CD4-positive, alpha-beta T cell treated with Interleukin-6 for 4 hours (primary cell): Measurements from ENCODE around the gene SP140.
"Not testable (repeated sequence)": the region's sequence is repeated elsewhere in the genome, so short reads cannot be mapped to it uniquely, and the experiment has no call there.

ENCODE experiments used
- DNase-seq: peaks from one replicate; pipeline ENCODE4 v3.0.0-alpha.2; 2020; ENCODE audit warnings: mixed read lengths

The SP140 gene

DNA sequence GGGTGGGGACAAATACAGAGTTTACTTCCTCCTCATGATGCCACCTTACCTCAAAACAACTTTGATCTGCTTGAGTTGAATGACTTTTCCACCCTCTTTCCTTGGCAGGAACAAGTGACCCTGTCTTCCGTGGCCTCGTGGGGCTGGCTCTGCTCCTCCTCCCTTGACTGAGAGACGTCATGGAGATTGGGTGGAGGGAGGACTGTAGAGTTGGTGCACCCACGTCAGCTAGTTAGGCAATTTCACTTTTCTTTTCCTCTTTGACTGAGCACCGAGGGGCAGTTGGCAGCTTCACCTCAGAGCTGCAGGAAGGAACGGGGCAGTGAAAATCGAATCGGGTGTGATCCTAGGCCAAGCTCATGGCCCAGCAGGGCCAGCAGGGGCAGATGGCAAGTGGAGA lies at the start of gene SP140:
TSS of gene SP140 (plus strand) at position 251 of the 400 bp plus-strand sequence. CDS start at position 360, 109 bp downstream.
- DNase-seq: peak; percentile 78

GRCh38 chr2:230176996-230177395 lies 48.5 kb upstream of the SP140 start:
- no peak for DNase-seq

DNA sequence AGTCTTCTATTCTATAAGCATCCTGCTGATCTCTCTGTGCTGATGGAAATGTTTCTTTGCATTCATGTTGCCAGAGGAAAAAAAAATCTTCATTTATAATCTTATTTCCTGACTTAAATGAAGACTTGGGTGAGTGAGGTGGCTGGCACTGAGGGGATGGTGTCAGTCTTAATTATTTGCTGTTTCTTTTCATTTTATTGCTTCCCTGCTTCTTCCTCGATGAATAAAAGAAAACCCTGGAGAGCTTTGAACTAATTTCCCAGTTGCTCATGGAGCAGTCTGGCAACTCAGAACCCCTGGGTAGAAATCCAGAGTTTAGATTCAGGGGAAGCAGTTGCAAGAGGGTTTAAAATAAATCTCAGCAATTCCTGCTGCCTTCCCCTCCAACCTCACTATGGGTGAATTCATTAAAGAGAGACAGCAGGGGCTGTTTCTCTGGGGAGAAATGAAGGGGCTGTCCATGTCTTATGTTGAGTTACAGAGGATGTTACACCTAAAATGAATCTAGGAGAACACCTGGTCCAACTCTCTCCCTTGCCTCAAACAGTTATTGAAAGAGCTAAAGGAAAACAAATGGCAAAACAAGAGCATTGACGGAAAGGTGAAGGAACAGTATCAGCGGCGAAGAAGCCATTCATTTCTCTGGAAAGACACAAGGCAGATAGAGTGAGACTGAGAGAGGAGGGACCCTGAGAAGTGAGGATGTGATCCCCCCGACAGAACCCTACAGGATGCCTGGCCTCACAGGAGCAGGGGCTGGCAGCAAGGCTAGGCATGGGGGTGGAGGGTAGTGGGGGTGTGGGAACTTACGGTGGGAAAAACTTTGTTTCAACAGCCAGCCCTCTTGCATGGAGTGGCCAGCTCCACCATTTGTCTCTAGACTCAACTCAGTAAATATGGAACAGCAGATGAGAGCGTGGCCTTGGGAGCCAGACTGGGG lies 46.7 kb upstream of the SP140 start:
- DNase-seq: no peak

DNA sequence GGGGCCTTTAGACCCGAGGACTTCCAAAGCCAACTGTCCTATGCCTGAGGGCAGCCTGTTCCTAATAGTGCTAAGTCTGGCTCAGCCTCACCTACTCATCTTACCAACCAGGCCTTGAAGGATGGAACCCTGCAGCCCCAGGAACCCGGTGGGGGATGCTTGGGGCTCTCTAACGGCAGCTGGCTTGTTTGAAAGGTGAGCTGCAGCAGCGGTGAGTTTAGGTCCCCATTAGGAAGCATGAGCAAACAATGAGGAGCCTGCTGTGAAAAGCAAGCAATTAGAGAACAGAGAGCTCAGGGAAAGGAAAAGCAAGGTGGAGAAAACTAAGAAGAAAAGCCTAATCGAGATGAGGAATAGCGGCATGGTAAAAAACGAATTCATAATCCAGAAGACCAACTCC lies 45.6 kb upstream of the SP140 start:
- DNase-seq: no peak

- no peak for DNase-seq
These were observed 44.3 kb upstream of the SP140 start for GRCh38 chr2:230181195-230181594.

GRCh38 chr2:230184727-230185578 lies 40.6 kb upstream of the SP140 start:
- DNase-seq: no peak

- DNase-seq: peak; percentile 12
These were observed 23.0 kb upstream of the SP140 start for GRCh38 chr2:230202430-230203109.

DNA sequence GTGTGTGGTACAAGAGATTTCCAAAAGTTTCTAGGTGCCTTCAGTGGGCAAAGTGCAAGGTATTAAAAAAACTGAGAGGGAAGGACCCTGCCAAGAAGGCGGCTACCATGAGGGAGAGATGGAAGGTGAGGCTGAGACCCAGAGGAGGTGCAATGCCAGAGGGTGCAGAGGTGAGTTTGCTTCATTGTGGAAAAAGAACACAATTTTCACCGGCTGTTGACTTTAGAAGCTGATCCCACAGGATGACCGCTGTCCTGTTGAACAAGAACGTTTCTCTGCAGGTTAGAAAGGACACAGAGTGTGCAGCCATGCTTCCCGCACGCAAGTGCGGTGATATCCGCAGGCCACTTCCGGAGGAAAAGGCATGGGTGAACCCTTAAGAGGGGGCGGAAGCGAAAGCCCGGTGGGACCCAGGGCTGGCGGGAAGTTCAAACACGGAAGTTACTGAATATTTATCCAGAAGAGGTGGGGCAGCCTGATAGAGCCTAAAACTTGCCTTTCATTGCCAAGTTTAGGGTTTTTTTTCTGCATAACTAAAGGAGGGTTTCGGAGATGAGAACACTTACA lies 22.3 kb upstream of the SP140 start:
- no peak for DNase-seq

DNA sequence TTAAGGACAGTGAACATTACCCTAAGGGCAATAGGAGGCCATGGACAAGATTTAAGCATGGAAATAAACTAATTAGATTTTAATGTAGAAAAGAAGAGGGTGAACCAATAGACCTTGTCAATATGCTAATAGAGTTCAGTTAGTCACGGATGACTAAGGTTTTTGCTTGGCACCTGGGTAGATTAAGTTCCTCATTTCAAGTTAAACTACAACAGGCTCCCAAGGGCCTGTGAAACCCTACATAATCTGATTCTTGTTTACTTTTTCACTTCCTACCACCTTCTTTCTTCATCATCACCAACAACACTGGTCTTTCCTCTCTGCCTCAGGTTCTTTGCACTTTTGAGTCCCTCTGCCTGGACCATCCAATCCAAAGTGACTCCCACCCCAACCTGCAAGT lies 20.5 kb upstream of the SP140 start:
- no peak for DNase-seq

DNA sequence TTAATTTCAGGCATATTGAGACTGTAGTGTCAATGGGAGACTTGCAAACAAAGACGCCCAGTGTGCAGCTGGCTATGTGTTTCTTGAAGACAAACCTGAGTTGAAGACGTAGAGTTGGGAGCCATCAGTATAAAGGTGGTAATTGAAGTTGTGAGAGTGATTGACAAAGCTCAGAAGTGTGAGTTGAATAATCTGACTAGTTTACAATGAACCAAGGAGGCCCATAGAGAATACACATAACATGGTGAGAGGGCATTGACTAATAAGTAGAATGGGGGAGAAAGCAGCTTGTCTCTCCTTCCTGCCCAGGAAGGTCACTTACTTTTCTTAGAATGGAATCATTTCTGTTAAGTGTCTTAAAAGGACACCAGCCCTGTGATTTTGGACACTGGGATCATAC lies 19.8 kb upstream of the SP140 start:
- DNase-seq: no peak

- no peak for DNase-seq
These were observed 17.0 kb upstream of the SP140 start for GRCh38 chr2:230208576-230208975.

DNA sequence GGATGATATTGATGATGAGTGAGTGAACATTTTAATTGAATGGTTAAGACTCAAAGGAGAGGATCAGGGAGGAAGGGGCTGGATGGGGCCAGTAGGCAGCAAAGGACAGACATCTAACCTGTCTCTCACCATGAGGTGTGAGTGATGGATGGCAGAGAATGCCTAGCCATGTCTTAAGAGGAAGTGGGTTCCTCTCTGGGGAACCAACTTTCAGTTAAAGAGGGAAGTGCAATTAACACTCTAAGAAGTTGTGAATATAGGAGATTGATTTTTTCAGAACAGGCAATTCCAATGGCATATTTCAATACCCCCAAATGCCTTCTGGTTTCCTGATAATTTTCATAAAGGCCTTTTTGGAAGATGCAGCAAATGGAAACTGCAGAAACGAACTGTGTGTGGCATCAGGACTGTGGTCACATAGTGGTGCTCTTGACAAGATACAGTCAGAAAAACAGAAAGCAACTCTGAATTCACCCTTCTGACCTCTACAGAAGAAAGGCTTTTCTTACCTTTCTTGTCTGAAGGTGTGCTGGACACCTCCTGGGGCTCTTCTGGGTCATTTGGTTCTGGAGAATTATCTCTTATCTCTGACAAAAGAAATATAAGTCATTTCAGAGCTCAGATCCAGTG lies 16.0 kb upstream of the SP140 start:
- DNase-seq: no peak

- peak; percentile 52 for DNase-seq
These were observed 9.0 kb upstream of the SP140 start for GRCh38 chr2:230216489-230216888.

DNA sequence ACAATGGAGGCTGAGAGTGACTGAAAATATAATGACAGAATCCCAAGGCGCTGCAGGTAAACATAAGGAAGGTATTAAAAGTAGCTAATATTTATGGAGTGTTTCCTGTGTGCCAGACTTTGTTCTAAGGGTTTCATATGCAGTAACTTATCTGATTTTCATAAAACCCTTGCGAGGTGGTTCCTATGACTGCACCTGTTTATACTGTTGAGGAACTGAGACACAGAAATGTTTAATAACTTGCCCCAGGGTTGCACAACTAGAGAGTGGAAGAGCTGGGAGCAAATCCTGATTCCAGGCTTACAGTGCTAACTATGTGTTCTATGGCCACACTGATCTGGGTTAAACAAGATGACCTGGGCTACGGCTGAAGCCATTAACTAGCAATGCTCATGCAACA lies 8.1 kb upstream of the SP140 start:
- DNase-seq: no peak

DNA sequence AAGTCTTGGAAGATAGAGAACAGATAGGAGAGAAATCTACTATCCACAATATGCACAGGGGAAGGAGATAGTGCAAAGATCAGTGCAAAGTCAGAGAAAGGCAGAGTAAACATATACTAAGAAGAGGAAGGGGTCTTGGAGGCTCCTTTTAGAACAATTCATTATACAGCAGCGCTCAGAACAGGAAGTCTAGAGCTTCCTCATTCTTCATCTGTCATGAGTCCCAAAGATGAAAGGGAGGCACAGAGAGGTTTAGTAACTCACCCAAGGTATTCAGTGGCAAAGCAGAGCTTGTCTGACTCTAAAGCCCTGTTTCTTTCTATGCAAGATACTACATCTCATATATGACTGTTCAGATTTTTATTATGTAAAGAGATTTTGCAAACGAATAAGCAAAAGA lies 7.1 kb upstream of the SP140 start:
- DNase-seq: peak; percentile 26

GRCh38 chr2:230219419-230220331 lies 5.9 kb upstream of the SP140 start, which contains the start of gene SP110:
Gene SP110 (minus strand): TSS chr2:230219984. CDS start chr2:230216927, 3,057 bp downstream.
- DNase-seq: peak; percentile 81

GRCh38 chr2:230220347-230220969 lies 5.1 kb upstream of the SP140 start:
- no peak for DNase-seq

- no peak for DNase-seq
These were observed 4.0 kb upstream of the SP140 start for GRCh38 chr2:230221493-230221892.

DNA sequence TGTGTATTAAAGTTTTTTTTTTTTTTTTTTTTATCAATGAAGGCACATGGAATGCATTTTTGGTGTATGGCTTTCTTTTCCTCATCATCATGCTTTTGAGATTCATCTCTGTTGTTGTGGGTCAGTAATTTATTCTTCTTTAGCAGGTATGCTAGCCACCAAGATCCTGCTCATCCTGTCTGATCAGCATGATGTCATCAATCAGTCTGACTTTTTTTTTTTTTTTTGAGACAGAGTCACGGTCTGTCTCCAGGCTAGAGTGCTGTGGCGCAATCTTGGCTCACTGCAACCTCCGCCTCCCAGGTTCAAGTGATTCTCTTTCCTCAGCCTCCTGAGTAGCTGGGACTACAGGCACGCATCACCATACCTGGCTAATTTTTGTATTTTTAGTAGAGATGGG lies 2.7 kb upstream of the SP140 start:
- DNase-seq: not testable (repeated sequence)

- DNase-seq: no peak
These were observed 1.1 kb upstream of the SP140 start for GRCh38 chr2:230224458-230224857.
